Measurements from ENCODE around the gene CCDC138. TPM values are rescaled to one million over a fixed set of nuclear protein-coding genes. Genes with fewer than 3 reads are reported as not detected.

Gene CCDC138
- total and polyA plus RNA-seq, 2 of the 13 experiments (the other 11 are each of a cell fraction or from before 2014, with no cell fraction given), result 5.6 to 32.5 TPM

DNA sequence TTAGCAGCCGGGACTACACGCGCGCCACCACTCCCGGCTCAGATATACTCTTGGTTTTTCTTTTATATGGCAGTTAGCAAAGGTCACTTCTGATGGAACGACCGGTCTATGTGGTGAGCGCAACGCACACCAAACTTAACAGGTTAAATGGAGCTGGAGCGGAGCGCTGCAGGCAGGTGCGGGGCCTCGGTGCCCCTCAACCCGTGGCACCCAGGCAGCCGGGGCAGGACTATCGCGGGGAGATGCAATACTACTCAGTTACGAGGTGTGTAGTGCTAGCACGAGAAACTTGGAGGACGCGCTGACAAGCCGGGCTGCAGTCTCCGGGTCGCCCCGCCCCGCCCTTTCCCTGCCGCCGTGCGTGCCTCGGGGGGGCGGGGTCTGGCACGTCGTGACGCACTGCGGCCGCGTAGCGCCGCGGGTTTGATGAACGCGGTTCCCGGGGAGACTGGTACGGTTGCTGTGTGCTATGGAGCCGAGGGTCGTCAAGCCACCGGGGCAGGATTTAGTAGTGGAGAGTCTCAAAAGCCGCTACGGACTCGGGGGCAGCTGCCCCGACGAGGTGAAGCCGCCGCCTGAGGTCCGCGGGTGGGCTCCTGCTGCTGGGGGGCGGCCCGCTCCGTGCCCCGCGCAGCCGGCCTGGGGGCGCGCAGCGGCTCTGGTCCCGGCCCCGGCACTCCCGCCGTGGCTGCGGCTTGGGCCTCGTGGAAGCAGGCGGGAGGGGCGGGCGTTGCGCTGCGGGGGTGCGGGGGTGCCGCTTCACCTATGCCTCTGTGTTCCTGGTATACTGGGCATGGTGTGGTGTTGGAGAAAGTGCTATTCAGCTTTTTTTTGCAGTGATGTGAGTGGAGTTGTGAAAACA lies at the start of gene CCDC138 (continued):
- TF ChIP-seq SOX6 (IDR thresholded peaks at IDR 0.05) (no peak), SOX6 (CRISPR knock-in tag; IDR thresholded peaks at IDR 0.05) (peak; percentile 68), ELK4 (CRISPR knock-in tag; IDR thresholded peaks at IDR 0.05; ENCODE audit: borderline replicate concordance) (no peak), TRIM24 (CRISPR knock-in tag; IDR thresholded peaks at IDR 0.05) (no peak), JUNB (CRISPR knock-in tag; IDR thresholded peaks at IDR 0.05; ENCODE audit: borderline replicate concordance) (no peak), TOE1 (CRISPR knock-in tag; IDR thresholded peaks at IDR 0.05) (no peak), SRSF1 (optimal IDR thresholded peaks at IDR 0.05; ENCODE audit: low read depth, low read length) (peak; percentile 94), NR2F1 (CRISPR knock-in tag; IDR thresholded peaks at IDR 0.05) (0 out of 4 replicates have a peak, but pooled peaks of 1 of the 2 experiments have one; percentile 4), GABPA (IDR thresholded peaks at IDR 0.05; ENCODE audit: low read depth, low read length) (no peak), GABPA (CRISPR knock-in tag; IDR thresholded peaks at IDR 0.05; ENCODE audit: low read depth) (no peak), PHF5A (CRISPR knock-in tag; IDR thresholded peaks at IDR 0.05; ENCODE audit: low read depth, unreplicated experiment) (peak; percentile 58), FOXK1 (CRISPR knock-in tag; IDR thresholded peaks at IDR 0.05; ENCODE audit: borderline replicate concordance, low read depth) (peak; percentile 74), NFYC (CRISPR knock-in tag; IDR thresholded peaks at IDR 0.05) (0 out of 2 replicates have a peak, but pooled peaks have one; percentile 11), GMEB1 (CRISPR knock-in tag; IDR thresholded peaks at IDR 0.05; ENCODE audit: borderline replicate concordance) (peak; percentile 99), ZNF343 (CRISPR knock-in tag; IDR thresholded peaks at IDR 0.05) (no peak), ZNF280B (CRISPR knock-in tag; IDR thresholded peaks at IDR 0.05; ENCODE audit: borderline replicate concordance) (no peak), ARID5B (CRISPR knock-in tag; IDR thresholded peaks at IDR 0.05) (peak; percentile 80)
- TF ChIP-seq, protein P1, sequence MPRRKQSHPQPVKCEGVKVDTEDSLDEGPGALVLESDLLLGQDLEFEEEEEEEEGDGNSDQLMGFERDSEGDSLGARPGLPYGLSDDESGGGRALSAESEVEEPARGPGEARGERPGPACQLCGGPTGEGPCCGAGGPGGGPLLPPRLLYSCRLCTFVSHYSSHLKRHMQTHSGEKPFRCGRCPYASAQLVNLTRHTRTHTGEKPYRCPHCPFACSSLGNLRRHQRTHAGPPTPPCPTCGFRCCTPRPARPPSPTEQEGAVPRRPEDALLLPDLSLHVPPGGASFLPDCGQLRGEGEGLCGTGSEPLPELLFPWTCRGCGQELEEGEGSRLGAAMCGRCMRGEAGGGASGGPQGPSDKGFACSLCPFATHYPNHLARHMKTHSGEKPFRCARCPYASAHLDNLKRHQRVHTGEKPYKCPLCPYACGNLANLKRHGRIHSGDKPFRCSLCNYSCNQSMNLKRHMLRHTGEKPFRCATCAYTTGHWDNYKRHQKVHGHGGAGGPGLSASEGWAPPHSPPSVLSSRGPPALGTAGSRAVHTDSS (CRISPR knock-in tag; conservative IDR thresholded peaks at IDR 0.05), result no peak

All from HepG2 (cell line).